Measurements from ENCODE around the gene CLRN1.

DNA sequence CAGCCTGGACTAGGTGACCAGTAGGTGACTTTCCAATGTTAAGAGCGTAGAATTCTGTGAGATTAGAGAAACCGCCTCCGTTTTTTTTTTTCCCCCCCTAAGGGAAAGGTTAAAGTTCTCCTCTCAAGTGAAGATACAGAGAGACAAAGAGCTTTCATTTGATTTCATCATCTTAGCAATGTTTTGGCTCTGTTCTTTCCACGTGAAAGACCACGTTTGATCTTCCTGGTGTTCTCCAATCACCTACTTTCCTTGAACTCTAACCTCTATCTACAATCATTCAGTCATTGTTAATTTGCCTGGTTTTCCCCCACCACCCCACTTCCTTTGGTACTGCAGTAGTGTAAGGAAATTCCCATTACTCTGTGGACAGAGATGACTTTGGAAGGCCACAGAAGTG is 36.9 kb upstream of the CLRN1 start:
- TF ChIP-seq EP300 (IDR thresholded peaks at IDR 0.05) (no peak), POLR2AphosphoS5 (IDR thresholded peaks at IDR 0.05) (no peak)
- TF ChIP-seq, protein P1, sequence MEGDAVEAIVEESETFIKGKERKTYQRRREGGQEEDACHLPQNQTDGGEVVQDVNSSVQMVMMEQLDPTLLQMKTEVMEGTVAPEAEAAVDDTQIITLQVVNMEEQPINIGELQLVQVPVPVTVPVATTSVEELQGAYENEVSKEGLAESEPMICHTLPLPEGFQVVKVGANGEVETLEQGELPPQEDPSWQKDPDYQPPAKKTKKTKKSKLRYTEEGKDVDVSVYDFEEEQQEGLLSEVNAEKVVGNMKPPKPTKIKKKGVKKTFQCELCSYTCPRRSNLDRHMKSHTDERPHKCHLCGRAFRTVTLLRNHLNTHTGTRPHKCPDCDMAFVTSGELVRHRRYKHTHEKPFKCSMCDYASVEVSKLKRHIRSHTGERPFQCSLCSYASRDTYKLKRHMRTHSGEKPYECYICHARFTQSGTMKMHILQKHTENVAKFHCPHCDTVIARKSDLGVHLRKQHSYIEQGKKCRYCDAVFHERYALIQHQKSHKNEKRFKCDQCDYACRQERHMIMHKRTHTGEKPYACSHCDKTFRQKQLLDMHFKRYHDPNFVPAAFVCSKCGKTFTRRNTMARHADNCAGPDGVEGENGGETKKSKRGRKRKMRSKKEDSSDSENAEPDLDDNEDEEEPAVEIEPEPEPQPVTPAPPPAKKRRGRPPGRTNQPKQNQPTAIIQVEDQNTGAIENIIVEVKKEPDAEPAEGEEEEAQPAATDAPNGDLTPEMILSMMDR (IDR thresholded peaks at IDR 0.05): no peak
